Activated CD8-positive, alpha-beta memory T cell treated with anti-CD3 and anti-CD28 coated beads, Interleukin-2, amount 50 U/mL, for 1 hour (primary cell): ENCODE measurements around the gene FNIP2.
"Not testable (repeated sequence)": the region's sequence is repeated elsewhere in the genome, so short reads cannot be mapped to it uniquely, and the experiment has no call there.

Experiments used
- DNase-seq: peaks from one replicate; pipeline ENCODE4 v3.0.0-alpha.2; 2020; ENCODE audit errors: extremely low read depth

The FNIP2 gene

GRCh38 chr4:158912806-158913205 is 144.0 kb downstream of the FNIP2 start:
- no peak for DNase-seq

- DNase-seq: no peak
Measured at GRCh38 chr4:158913766-158914165, 144.9 kb downstream of the FNIP2 start.

DNA sequence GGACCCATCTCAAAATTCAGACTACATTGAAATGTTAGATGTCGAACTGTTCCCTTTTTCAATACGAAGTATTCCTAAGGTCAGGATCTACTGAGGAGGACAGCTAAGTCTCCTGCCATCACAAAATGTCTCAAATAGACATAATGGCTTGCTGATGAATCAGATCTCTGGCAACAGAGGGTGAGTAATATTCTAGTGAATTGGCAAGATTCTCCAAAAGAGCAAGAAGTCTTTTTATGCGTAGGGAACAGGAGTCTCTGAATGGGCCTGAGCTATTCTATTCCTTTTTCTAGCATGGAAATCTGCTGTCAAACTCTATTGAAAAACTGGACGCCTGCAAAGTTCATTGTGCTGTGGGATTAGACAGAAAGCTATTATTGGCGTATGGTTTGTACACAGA is 145.4 kb downstream of the FNIP2 start:
- no peak for DNase-seq

- DNase-seq: no peak
Measured at GRCh38 chr4:158915683-158916241, 146.9 kb downstream of the FNIP2 start.

GRCh38 chr4:158920452-158920996 is 151.7 kb downstream of the FNIP2 start:
- DNase-seq: not testable (repeated sequence)

DNA sequence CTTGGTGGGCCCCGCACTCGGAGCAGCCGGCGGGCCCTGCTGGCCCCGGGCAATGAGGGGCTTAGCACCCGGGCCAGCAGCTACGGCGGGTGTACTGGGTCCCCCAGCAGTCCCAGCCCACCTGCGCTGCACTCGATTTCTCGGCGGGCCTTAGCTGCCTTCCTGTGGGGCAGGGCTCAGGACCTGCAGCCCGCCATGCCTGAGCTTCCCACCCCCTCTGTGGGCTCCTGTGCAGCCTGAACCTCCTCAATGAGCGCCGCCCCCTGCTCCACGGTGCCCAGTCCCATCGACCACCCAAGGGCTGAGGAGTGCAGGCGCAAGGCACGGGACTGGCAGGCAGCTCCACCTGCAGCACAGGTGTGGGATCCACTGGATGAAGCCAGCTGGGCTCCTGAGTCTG is 158.9 kb downstream of the FNIP2 start:
- not testable (repeated sequence) for DNase-seq

- DNase-seq: no peak
Measured at GRCh38 chr4:158929939-158930638, 161.3 kb downstream of the FNIP2 start.

- no peak for DNase-seq
Measured at GRCh38 chr4:158930639-158930972, 161.8 kb downstream of the FNIP2 start.

DNA sequence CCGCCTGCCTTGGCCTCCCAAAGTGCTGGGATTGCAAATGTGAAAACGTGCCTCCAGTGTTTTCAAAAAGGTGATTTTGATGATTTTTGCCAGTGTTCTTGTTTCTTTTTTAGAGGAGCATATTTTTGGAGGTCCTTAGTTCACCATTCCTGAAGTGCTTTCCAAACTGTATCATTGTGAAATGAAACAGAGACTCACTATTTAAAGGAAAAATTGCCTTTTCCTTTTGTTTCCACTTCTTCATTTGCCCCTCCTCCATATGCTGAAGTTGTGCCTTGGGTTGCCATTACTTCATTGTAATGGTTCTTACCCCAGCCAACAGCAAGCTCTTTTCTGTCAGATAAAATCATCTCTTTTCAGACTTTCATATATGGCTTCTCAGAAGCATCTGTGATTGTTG is 164.4 kb downstream of the FNIP2 start:
- DNase-seq: no peak

- no peak for DNase-seq
Measured at GRCh38 chr4:158934996-158935669, 166.3 kb downstream of the FNIP2 start.

DNA sequence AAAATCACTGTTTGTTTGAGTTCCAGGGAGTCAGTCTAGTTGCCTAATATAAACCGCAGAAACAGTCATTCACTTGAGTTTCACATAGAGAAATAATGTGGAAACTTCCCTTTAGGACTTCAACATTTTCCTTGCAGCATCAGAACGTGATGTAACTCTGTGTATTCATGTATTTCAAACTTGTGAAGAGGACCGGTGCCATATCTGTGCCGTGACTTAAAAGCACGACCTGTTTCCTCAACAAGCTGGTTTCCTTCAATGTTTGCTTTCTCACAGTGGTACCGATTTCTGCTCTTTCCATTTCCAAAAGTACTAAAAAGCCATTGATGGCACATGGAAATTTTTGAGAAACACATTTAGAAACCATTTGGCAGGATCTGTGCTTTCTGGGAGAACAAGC is 167.4 kb downstream of the FNIP2 start:
- no peak for DNase-seq

GRCh38 chr4:158938220-158939044 is 169.6 kb downstream of the FNIP2 start:
- DNase-seq: no peak

- no peak for DNase-seq
Measured at GRCh38 chr4:158940271-158940670, 171.4 kb downstream of the FNIP2 start.

GRCh38 chr4:158941321-158941720 is 172.5 kb downstream of the FNIP2 start:
- no peak for DNase-seq

DNA sequence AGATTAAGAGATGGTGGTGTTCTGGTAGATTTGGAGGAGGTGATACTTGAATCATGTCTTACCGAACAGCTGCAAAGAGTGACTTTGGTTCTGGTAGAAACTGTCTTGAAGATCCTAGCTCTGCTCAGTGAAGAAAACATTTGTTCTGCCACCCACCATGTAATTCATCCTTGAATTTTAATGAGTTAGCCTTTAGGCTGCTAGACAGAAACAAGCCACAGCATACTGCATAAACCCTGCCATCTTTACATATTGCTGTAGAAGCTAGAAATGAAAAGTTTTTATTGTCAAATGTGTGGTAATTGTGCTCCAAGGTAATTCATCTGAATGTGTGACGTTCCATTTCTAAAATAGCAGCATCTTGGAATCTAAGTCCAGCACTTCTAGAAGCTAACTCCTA is 173.1 kb downstream of the FNIP2 start:
- no peak for DNase-seq

DNA sequence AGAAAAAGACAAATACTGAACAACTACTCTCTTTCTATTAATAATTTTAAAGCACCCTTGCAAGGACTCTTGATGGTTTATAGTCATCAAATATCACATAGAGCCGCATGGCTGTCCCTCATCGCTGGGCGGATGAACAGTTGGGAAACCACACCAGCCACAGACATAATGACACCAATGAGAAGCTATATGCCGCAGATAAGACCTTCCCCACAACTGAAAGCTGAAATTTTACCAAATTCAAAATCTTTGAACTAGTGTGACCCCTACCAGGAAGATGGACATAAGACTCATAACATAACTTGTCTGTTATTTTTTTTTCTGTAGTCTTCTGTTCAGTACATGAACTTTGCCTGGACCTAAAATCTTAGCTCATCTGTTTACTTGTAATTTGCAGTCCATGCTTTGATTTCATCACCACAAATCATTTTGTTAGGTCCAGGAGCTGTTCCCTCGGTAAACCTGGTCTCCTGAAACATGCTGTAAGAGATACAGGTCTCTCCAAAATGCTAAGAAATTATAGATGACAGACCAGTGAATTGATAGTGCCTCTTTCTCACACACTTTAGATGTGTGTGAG is 176.8 kb downstream of the FNIP2 start:
- no peak for DNase-seq

- DNase-seq: no peak
Measured at GRCh38 chr4:158946825-158947224, 178.0 kb downstream of the FNIP2 start.

GRCh38 chr4:158948071-158948470 is 179.2 kb downstream of the FNIP2 start:
- DNase-seq: no peak

DNA sequence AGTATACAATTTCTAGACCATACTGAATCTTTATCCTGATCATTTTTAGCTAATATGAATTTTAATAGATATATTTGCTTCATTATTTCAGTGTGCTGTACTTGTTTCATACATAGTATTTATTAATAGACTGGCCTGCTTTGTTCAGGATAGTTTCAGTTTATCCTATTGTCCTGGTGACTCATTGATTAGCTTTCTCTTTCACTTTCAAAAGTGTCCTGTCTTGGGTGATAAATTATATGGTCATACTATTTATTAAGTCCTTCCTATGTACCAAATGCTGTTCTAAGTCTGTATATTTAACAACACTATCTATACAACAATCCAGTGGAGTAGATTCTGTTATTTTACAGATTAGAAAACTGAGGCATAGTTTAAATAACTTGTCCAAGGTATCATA is 180.3 kb downstream of the FNIP2 start:
- DNase-seq: no peak

- DNase-seq: not testable (repeated sequence)
Measured at GRCh38 chr4:158952221-158952774, 183.5 kb downstream of the FNIP2 start.

DNA sequence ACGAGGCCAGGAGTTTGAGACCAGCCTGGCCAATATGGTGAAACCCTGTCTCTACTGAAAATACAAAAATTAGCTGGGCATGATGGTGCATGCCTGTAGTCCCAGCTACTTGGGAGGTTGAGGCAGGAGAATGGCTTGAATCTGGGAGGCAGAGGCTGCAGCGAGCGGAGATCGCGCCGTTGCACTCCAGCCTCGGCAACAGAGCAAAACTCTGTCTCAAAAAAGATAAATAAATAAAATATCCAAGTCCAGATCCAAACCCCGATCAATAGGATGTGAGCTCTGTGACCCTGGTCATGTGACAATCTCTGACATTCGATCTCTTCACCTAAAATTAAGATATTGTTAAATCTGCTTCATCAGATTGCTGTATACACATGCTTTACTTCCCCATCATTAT is 187.5 kb downstream of the FNIP2 start:
- not testable (repeated sequence) for DNase-seq
